ENCODE data around the gene HSPH1. TPM values are rescaled to one million over a fixed set of nuclear protein-coding genes. Genes with fewer than 3 reads are reported as not detected.

The HSPH1 gene
- total and polyA plus RNA-seq, 2 donors (not counting 3 experiments of a cell fraction or from before 2014, with no cell fraction given) = 15.8 to 124 TPM

GRCh38 chr13:31204592-31204991 lies 42.9 kb upstream of the HSPH1 start:
- Histone ChIP-seq H2AFZ (ENCODE audit: low read depth, low read length) (no peak overlapping the region), H3K4me1 (ENCODE audit: control insufficient read depth, extremely low read depth, insufficient read depth, low read length) (peaks cover 9% of the 10 kb centered on the region), H3K9me1 (replicated peaks; ENCODE audit: control insufficient read depth, extremely low read depth, insufficient read depth, low read length) (no peaks in the 10 kb centered on the region), H3K9ac (replicated peaks; ENCODE audit: extremely low read depth, insufficient read depth, low read length) (no peak overlapping the region), H3K4me3 (replicated peaks in 1 of 3; ENCODE audit: insufficient read depth in 1 of 3, low read depth in 1 of 3, low read length in 3 of 3) (no peak overlapping the region), H3K27me3 (ENCODE audit: control insufficient read depth in 2 of 2, insufficient read depth in 2 of 2, low read length in 2 of 2) (no peaks in the 10 kb centered on the region), H3K4me2 (ENCODE audit: insufficient read depth, low read length) (no peak overlapping the region), H3K27ac (ENCODE audit: insufficient read depth, low read depth, low read length) (no peak overlapping the region), H4K20me1 (replicated peaks; ENCODE audit: control insufficient read depth, extremely low read depth, insufficient read depth, low read length) (peaks cover 2% of the 10 kb centered on the region), H3K79me2 (ENCODE audit: control insufficient read depth, insufficient read depth, low read length) (no peaks in the 10 kb centered on the region), H3K36me3 (ENCODE audit: control insufficient read depth in 2 of 2, extremely low read depth in 1 of 2, insufficient read depth in 2 of 2, low read length in 2 of 2) (no peaks in the 10 kb centered on the region), H3K9me3 (replicated peaks; ENCODE audit: control insufficient read depth, insufficient read depth, low read length) (no peaks in the 10 kb centered on the region)
- intact Hi-C loops (cut with micrococcal nuclease) = no loop called here
- POLR2A ChIA-PET = no interaction called here
- CTCF ChIA-PET = interaction anchor here (1.1 kb wide), 1 partner anchor 10 kb away, joined by 3 read pairs; no protein-coding TSS in a partner anchor
- peak; percentile 63 for DNase-seq (ENCODE audit: low read depth, low spot score)
- FAIRE-seq = peak; percentile 42
- dilution Hi-C loops (cut with MboI; ENCODE audit: extremely low pct_ligation_motif_present, low sequenced_read_pairs) = no loop called here
- TF ChIP-seq FOS (IDR thresholded peaks at IDR 0.05; ENCODE audit: borderline replicate concordance, insufficient read depth, low read length) (peak; percentile 68), POLR2A (IDR thresholded peaks at IDR 0.05; ENCODE audit: low read depth, low read length) (no peak), GATA2 (IDR thresholded peaks at IDR 0.05; ENCODE audit: insufficient read depth, insufficient read length, low read depth, low read length) (no peak), EZH2 (IDR thresholded peaks at IDR 0.05; ENCODE audit: borderline replicate concordance, low read depth, low read length, severe bottlenecking) (no peak), MAX (IDR thresholded peaks at IDR 0.05; ENCODE audit: insufficient read depth, insufficient read length) (no peak), MYC (IDR thresholded peaks at IDR 0.05; ENCODE audit: low read depth, low read length) (no peak), CTCF (IDR thresholded peaks at IDR 0.05; ENCODE audit: extremely low read depth in 1 of 2, insufficient read depth in 1 of 2, low read depth in 1 of 2, low read length in 2 of 2) (no peak), JUN (IDR thresholded peaks at IDR 0.05; ENCODE audit: borderline replicate concordance, insufficient read depth, insufficient read length, low read depth) (peak; percentile 81), POLR2AphosphoS5 (IDR thresholded peaks at IDR 0.05; ENCODE audit: insufficient read depth, low read depth, low read length) (no peak)
- BruUV-seq (replicated peaks) = no TSS peak

Measured in endothelial cell of umbilical vein (primary cell).